NCI-H748 treated with DMSO at 0.1 percent for 48 hours (cell line): ENCODE data around the gene CFAP46.
"Not testable (repeated sequence)": the region's sequence is repeated elsewhere in the genome, so short reads cannot be mapped to it uniquely, and the experiment has no call there.

ENCODE experiments used
- DNase-seq: peaks from one replicate; lab custom pipeline; 2025; lab: John Stamatoyannopoulos, UW

CFAP46 gene

DNA sequence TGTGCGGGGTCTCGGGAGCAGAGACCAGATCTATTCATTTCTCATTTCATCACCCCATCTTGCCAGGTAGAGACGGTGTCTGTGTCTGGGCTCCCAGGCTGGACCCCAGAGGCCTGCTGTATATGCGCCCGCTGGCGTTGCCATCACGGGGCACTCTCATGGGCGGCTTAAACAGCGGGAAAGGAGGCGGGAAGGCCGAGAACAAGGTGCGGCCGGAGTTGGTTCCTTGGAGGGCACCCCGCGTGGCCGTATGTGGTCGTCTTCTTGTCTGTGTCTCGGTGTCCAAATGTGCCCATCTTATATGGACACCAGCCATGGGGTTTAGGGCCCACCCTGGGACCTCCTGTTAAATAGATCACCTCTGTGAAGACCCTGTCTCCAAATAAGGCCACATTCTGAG, 2.1 kb upstream of the CFAP46 start:
- DNase-seq, result no peak

- no peak for DNase-seq
Measured at GRCh38 chr10:132943791-132944404, 1.5 kb upstream of the CFAP46 start.

DNA sequence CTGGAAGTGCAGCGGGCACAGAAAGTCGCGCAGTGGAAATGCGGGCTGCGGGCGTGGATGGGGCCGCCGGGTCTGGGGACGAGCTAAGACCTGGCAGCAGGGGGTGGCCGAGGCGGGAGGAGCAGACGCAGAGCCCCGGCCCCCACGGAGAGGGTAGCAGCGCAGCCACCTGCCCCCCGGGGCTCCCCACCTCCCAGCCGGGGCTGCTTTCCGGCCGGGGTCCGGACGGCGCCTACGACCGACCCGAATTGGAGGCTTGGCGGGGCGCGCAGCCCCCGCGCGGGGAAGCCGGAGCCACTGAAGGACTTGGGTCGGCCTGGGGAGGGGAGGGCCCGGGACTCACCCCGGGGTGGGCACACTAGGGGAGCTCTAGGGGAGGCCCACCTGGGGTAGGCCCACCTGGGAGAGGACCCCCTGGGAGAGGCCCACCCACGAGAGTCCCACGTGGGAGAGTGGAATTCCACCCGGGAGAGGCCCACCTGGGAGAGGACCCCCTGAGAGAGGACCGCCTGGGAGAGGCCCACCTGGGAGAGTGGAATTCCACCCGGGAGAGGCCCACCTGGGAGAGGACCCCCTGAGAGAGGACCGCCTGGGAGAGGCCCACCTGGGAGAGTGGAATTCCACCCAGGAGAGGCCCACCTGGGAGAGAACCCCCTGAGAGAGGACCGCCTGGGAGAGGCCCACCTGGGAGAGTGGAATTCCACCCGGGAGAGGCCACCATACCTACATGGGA, 854 bp upstream of the CFAP46 start:
- DNase-seq, result no peak

DNA sequence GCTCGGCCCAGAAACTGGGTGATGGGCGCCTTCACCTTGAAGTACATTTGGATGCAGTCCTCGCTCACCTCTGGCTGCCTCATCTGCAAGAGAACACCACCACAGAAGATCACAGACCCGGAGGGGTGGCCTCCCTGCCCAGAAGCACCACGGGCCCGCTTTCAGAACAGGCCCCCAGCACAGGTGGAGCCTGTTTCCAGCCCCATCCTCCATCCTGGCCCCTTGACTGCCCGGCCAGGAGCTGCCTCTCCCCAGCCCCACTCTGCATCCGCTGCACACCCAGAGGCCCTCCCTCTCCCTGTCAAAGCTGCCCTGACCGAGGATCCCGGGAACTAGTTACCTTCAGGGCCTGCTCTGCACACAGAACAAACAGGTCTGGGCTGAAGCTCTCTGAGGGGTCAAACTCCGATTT, 724 bp downstream of the CFAP46 start:
- DNase-seq, result no peak

GRCh38 chr10:132940791-132941465, 1.4 kb downstream of the CFAP46 start:
- DNase-seq, result no peak

GRCh38 chr10:132939957-132940790, 2.2 kb downstream of the CFAP46 start:
- DNase-seq, result no peak

DNA sequence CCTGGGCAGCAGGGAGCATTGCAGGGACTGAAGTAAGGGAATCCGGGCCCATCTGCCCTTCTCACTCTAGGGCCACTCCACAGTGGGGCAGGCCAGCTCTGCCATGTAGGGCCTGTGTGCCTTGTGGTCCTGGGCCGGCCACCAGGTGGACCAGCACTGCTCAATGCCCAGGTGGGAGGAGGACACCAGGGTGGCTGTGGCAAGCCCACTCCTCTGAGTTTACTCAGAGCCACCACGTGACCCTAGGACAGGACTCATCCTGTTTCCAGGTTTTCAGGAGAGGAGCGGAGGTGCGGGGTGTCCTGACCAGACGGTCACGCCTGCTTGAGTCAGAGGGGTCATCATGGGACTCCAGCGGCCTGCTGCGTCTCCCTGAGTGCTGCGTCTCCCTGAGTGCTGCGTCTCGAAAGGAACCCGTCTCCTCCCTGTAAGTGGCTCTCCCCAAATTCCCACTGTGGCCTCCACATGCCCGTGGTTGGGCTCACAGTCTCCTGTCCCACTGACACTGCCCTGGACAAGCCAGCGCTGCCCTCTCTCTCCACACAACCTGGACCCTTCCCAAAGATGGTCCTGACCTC, 2.9 kb downstream of the CFAP46 start:
- DNase-seq, result no peak

GRCh38 chr10:132938472-132939339, 3.7 kb downstream of the CFAP46 start:
- DNase-seq, result no peak

GRCh38 chr10:132937861-132938260, 4.5 kb downstream of the CFAP46 start:
- no peak for DNase-seq

DNA sequence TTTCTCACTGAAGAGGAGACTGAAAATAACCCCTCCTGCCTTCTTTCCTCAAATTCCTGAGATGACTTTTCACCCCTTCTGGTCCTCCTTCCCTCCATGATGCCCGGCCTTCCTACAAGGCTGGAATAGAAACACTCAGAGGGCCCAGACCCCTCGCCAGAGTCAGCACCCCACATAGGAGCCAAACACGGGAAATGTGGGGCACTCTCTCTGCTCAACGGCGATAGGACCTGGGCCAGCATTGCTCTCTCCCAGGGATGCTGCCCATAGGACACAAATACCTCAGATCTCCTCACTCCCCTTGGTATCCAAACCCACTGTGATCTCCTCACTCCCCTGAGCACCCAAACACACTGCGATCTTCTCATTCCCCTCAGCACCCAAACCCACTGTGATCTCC, 7.4 kb downstream of the CFAP46 start:
- DNase-seq, result no peak

- DNase-seq, result no peak
Measured at GRCh38 chr10:132933308-132934042, 8.9 kb downstream of the CFAP46 start.

- no peak for DNase-seq
Measured at GRCh38 chr10:132932461-132933307, 9.7 kb downstream of the CFAP46 start.

GRCh38 chr10:132931258-132932250, 10.8 kb downstream of the CFAP46 start:
- not testable (repeated sequence) for DNase-seq

DNA sequence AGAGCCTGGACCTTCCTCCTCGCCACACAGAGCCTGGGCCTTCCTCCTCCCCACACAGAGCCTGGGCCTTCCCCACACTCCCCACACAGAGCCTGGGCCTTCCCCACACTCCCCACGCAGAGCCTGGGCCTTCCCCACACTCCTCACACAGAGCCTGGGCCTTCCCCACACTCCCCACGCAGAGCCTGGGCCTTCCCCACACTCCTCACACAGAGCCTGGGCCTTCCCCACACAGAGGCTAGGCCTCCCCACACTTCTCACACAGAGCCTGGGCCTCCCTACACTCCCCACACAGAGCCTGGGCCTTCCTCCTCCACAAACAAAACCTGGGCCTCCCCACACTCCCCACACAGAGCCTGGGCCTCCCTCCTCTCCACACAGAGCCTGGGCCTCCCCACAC, 11.7 kb downstream of the CFAP46 start:
- DNase-seq, result not testable (repeated sequence)

GRCh38 chr10:132929953-132930548, 12.3 kb downstream of the CFAP46 start:
- no peak for DNase-seq

- no peak for DNase-seq
Measured at GRCh38 chr10:132929480-132929879, 12.9 kb downstream of the CFAP46 start.

DNA sequence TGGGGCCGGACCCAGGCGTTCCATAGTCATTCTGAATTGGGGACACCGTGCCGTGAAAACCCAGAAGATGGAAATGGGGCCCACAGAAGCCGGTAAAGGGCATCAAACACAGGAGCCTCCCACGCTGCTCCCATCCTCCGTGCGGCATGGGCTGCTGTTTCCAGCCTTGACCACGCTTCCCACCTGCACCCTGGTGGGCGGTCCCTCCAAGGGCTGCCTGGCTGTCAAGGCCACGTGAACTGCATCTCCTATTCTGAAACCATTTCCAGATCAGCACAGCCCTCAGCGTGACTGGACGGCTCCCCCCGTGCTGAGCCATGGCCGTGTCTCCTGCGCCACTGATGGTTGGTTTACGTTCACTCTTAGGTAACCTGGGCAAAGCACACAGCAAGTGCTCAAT, 14.1 kb downstream of the CFAP46 start:
- no peak for DNase-seq

DNA sequence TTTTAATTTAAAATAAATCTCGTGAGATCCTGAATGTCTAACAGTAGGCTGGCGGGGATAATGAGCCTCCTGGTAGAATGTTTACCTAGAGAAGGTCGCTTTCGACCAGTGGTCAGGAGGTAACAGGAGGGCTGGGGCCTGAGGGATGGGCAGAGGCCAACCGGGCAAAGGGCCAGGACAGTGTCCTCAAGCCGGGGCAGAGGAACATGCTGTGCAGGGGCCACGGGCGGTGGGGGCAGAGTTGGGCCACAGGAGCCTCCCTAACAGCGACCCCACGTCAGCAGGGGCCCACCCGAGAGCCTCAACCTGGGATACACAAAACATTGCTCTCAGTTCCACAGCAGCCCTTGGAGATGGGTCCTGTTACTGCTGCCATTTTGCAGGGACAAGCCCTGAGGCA, 14.5 kb downstream of the CFAP46 start:
- no peak for DNase-seq
